NB4 (cell line): ENCODE data around the gene LHX6.

Experiments used
- MAX ChIP-seq: IDR thresholded peaks from 2 replicates; pipeline ENCODE4 v1.6.1; 2011; ENCODE audit warnings: low read depth, low read length
- TF ChIP-seq, protein P1 (sequence below): IDR thresholded peaks from one replicate; pipeline ENCODE4 v1.5.1; 2012; ENCODE audit warnings: low read depth, low read length

- TF ChIP-seq, protein P1, sequence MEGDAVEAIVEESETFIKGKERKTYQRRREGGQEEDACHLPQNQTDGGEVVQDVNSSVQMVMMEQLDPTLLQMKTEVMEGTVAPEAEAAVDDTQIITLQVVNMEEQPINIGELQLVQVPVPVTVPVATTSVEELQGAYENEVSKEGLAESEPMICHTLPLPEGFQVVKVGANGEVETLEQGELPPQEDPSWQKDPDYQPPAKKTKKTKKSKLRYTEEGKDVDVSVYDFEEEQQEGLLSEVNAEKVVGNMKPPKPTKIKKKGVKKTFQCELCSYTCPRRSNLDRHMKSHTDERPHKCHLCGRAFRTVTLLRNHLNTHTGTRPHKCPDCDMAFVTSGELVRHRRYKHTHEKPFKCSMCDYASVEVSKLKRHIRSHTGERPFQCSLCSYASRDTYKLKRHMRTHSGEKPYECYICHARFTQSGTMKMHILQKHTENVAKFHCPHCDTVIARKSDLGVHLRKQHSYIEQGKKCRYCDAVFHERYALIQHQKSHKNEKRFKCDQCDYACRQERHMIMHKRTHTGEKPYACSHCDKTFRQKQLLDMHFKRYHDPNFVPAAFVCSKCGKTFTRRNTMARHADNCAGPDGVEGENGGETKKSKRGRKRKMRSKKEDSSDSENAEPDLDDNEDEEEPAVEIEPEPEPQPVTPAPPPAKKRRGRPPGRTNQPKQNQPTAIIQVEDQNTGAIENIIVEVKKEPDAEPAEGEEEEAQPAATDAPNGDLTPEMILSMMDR = no peak
- no peak for TF ChIP-seq MAX
Observed at GRCh38 chr9:122179690-122180074, 49.1 kb downstream of the LHX6 start.
